HepG2 (cell line): ENCODE data around the gene SLC22A13. TPM values are rescaled to one million over a fixed set of nuclear protein-coding genes. Genes with fewer than 3 reads are reported as not detected.
"Not testable (repeated sequence)": the region's sequence is repeated elsewhere in the genome, so short reads cannot be mapped to it uniquely, and the experiment has no call there.

Experiments
- ATAC-seq: fragments of 200-7000 bp; cut with Tn5 transposase; 3 replicates; pipeline ENCODE4 v1.9.1; 2020; ENCODE audit warnings: mild to moderate bottlenecking, moderate library complexity
- BruUV-seq: library from RNA; stranded (reverse); fragments of 400-500 nt; replicated peaks from 2 replicates; lab custom pipeline; 2021; lab: Mats Ljungman, UMichigan
- CTCF ChIA-PET: fragments of 300-600 bp; formaldehyde crosslinking; extraction: SDS; loops from one replicate; lab custom pipeline; 2021; ENCODE audit warnings: low total read pairs, inconsistent platforms, low intra/inter-chr PET ratio; lab: Yijun Ruan, JAX
- POLR2A ChIA-PET: fragments of 350-600 bp; sonication (Branson Sonifier 250); formaldehyde crosslinking; loops from one replicate; lab custom pipeline; 2020; ENCODE audit warnings: antibody characterized with exemption, inconsistent platforms; lab: Yijun Ruan, JAX
- DNase-seq: peaks from one replicate; pipeline ENCODE4 v3.0.0-alpha.2; 2015; ENCODE audit warnings: low spot score
- FAIRE-seq: peaks from 3 replicates; lab custom pipeline; 2011; peaks lifted over from hg19 to GRCh38; lab: Jason Lieb, UNC
- H2AFZ ChIP-seq: one replicate; pipeline ENCODE4 v1.6.1; 2011; ENCODE audit warnings: low read length, inconsistent platforms
- H3K27ac ChIP-seq: fragments of 300-600 bp; 3 replicates; pipeline ENCODE4 v1.8.0; 2011; ENCODE audit warnings: mixed run types, mild to moderate bottlenecking, mixed read lengths, low read length, inconsistent platforms; ENCODE audit not compliant: insufficient read depth; ENCODE audit errors: extremely low read length
- H3K27me3 ChIP-seq, 2 experiments: fragments of 200-600 bp in 1 of 2; 2 replicates in 1 of 2; 3 replicates in 1 of 2; pipeline versions ENCODE4 v1.6.0 to v1.8.0; 2011; ENCODE audit warnings: low read length in 2 of 2, mild to moderate bottlenecking in 2 of 2, moderate library complexity in 2 of 2, inconsistent platforms in 1 of 2; ENCODE audit not compliant: insufficient read depth in 2 of 2, control insufficient read depth in 1 of 2
- H3K36me3 ChIP-seq, 2 experiments: fragments of 200-600 bp in 1 of 2; replicated peaks in 1 of 2; 2 replicates in 1 of 2; 3 replicates in 1 of 2; pipeline versions ENCODE4 v1.5.1 to v1.8.0; 2011; ENCODE audit warnings: low read length in 2 of 2, inconsistent platforms in 1 of 2; ENCODE audit not compliant: insufficient read depth in 2 of 2, control insufficient read depth in 1 of 2
- H3K4me1 ChIP-seq: 2 replicates; pipeline ENCODE4 v1.5.1; 2012; ENCODE audit warnings: low read length, inconsistent platforms; ENCODE audit not compliant: insufficient read depth
- H3K4me2 ChIP-seq: 2 replicates; pipeline ENCODE4 v1.6.0; 2011; ENCODE audit warnings: low read depth, low read length, inconsistent platforms
- H3K4me3 ChIP-seq, 3 experiments: fragments of 200-600 bp in 1 of 3; sonication (generic), shearing (Covaris generic) in 1 of 3; replicated peaks in 1 of 3; 2 replicates each; pipeline ENCODE4 v1.5.1; 2011 to 2016; ENCODE audit warnings: low read length in 3 of 3, inconsistent platforms in 2 of 3, low read depth in 2 of 3, mild to moderate bottlenecking in 2 of 3, control low read depth in 1 of 3, mixed read lengths in 1 of 3; ENCODE audit not compliant: insufficient read depth in 1 of 3
- H3K79me2 ChIP-seq: one replicate; pipeline ENCODE4 v1.6.1; 2011; ENCODE audit warnings: low read length, inconsistent platforms; ENCODE audit not compliant: insufficient read depth
- H3K9ac ChIP-seq: 2 replicates; pipeline ENCODE4 v1.6.0; 2011; ENCODE audit warnings: mild to moderate bottlenecking, low read depth, low read length, inconsistent platforms; ENCODE audit not compliant: insufficient read depth
- H3K9me3 ChIP-seq: 2 replicates; pipeline ENCODE4 v1.5.1; 2012; ENCODE audit warnings: mild to moderate bottlenecking, low read length
- H4K20me1 ChIP-seq: 2 replicates; pipeline ENCODE4 v1.6.0; 2011; ENCODE audit warnings: inconsistent platforms, mild to moderate bottlenecking, low read length, moderate library complexity; ENCODE audit not compliant: insufficient read depth
- CCAR2 ChIP-seq: fragments of 200-400 bp; formaldehyde crosslinking; optimal IDR thresholded peaks from 2 replicates; pipeline ENCODE3; 2018; ENCODE audit warnings: low read depth, mild to moderate bottlenecking, low read length, moderate library complexity
- CEBPG ChIP-seq: IDR thresholded peaks from 2 replicates; pipeline ENCODE4 v1.6.1; 2016
- DNMT1 ChIP-seq: sonication (generic); formaldehyde crosslinking; IDR thresholded peaks from 2 replicates; pipeline ENCODE4 v1.5.1; 2020; ENCODE audit warnings: mild to moderate bottlenecking, missing genetic modification reagents
- POGK ChIP-seq: sonication (generic); formaldehyde crosslinking; conservative IDR thresholded peaks from 2 replicates; pipeline ENCODE4 v1.8.0; 2022; ENCODE audit warnings: mild to moderate bottlenecking, moderate library complexity, missing genetic modification reagents
- SP2 ChIP-seq: sonication (generic); formaldehyde crosslinking; IDR thresholded peaks from 2 replicates; pipeline ENCODE4 v1.5.1; 2020; ENCODE audit warnings: mild to moderate bottlenecking, missing genetic modification reagents
- TFDP1 ChIP-seq: IDR thresholded peaks from 2 replicates; pipeline ENCODE4 v1.6.1; 2016; ENCODE audit warnings: missing compliant biosample characterization, missing genetic modification reagents, borderline replicate concordance
- ZC3H4 ChIP-seq: sonication (generic); formaldehyde crosslinking; IDR thresholded peaks from 2 replicates; pipeline ENCODE4 v1.4.0; 2020; ENCODE audit warnings: missing genetic modification reagents, borderline replicate concordance
- ZIK1 ChIP-seq: sonication (generic); formaldehyde crosslinking; IDR thresholded peaks from 2 replicates; pipeline ENCODE4 v1.5.0; 2020; ENCODE audit warnings: mild to moderate bottlenecking, low read depth, missing genetic modification reagents, borderline replicate concordance
- ZNF260 ChIP-seq: sonication (generic); formaldehyde crosslinking; IDR thresholded peaks from 2 replicates; pipeline ENCODE4 v1.4.0; 2020; ENCODE audit warnings: missing genetic modification reagents, low read depth, mild to moderate bottlenecking, borderline replicate concordance
- ZNF333 ChIP-seq: sonication (generic); formaldehyde crosslinking; IDR thresholded peaks from 2 replicates; pipeline ENCODE4 v1.4.0; 2020; ENCODE audit warnings: mild to moderate bottlenecking, missing genetic modification reagents, borderline replicate concordance
- ZNF496 ChIP-seq: sonication (generic); formaldehyde crosslinking; IDR thresholded peaks from 2 replicates; pipeline ENCODE4 v1.8.1; 2023; ENCODE audit warnings: mild to moderate bottlenecking, moderate library complexity, missing genetic modification reagents; ENCODE audit not compliant: insufficient replicate concordance
- WGBS: methylation state at CpG from one replicate; pipeline ENCODE4 v1.1.6; 2017; ENCODE audit warnings: low lambda C conversion rate; 5-methylcytosine and 5-hydroxymethylcytosine counted together
- in situ Hi-C: cut with HindIII; loops from 2 replicates; pipeline ENCODE4 v1.10.0; 2017; ENCODE audit warnings: low pct_unique_long_range_greater_than_20kb; ENCODE audit not compliant: extremely low pct_ligation_motif_present
- intact Hi-C: fragments of 100-400 bp; cut with micrococcal nuclease; formaldehyde crosslinking; loops from one replicate; pipeline ENCODE4 v1.10.0; 2022; ENCODE audit not compliant: unreplicated experiment
- polyA plus RNA-seq, 8 experiments: library from polyadenylated mRNA; depleted of rRNA in 3 of 8; stranded (reverse) in 7 of 8; unstranded in 1 of 8; fragments of >200 nt; fragmentation: Illumina TruSeq in 4 of 8; extraction: Trizol in 4 of 8; gene quantifications; 2 replicates each; pipeline versions ENCODE4 v1.2.1 to v1.2.3, GENCODE V29; 2011 to 2016; ENCODE audit warnings: low read depth in 4 of 8, missing spikeins in 1 of 8, mixed read lengths in 1 of 8; ENCODE audit not compliant: insufficient read depth in 1 of 8
- total RNA-seq, 5 experiments: library from RNA; depleted of rRNA; stranded (reverse); fragments of >200 nt; fragmentation: Illumina TruSeq; extraction: Trizol; gene quantifications; 2 replicates each; pipeline ENCODE4 v1.2.3, GENCODE V29; 2016; ENCODE audit warnings: low read depth in 1 of 5
- TF ChIP-seq, protein P1 (sequence below): sonication (generic); formaldehyde crosslinking; conservative IDR thresholded peaks from 2 replicates; pipeline ENCODE4 v1.4.0; 2020; ENCODE audit warnings: missing genetic modification reagents
- TF ChIP-seq, protein P2 (sequence below): sonication (generic); formaldehyde crosslinking; IDR thresholded peaks from 2 replicates; pipeline ENCODE4 v1.9.0; 2021; ENCODE audit warnings: missing genetic modification reagents, mild to moderate bottlenecking, borderline replicate concordance

SLC22A13 gene
- total and polyA plus RNA-seq, 2 of the 13 experiments (the other 11 are each of a cell fraction or from before 2014, with no cell fraction given), result 0.20 TPM; not detected in 1

DNA sequence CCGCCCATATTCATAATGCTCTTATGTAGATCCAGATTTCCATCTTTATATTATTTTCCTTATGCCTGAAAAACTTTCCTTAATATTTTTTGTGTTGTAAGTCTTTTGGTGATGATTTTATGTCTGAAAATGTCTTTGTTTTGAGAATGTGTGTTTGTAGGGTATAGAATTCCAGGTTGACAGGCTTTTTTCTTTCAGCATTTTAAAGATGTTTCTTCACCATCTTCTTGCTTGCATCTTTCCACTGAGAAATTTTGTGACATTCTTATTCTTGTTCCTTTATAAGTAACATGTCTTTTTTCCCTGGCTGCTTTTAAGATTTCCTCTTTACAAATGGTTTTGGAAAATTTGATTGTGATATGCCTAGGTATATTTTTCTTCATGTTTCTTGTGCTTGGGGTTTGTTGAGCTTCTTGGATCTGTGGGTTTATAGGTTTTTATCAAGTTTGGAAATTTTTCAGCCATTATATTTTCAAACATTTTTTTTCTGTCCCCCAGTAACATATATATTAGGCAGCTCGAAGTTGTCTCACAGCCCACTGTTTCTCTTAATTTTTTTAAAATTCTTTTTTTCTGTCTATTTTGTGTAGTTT is 27.1 kb upstream of the SLC22A13 start:
- BruUV-seq, result no TSS peak
- Histone ChIP-seq H3K4me3 (no peak overlapping the region), H3K36me3 (peaks cover 5 to 65% of the 10 kb centered on the region in 2 experiments), H3K27me3 (no peaks in the 10 kb centered on the region), H4K20me1 (no peaks in the 10 kb centered on the region), H2AFZ (no peak overlapping the region), H3K4me1 (no peaks in the 10 kb centered on the region), H3K9ac (no peak overlapping the region), H3K9me3 (no peaks in the 10 kb centered on the region), H3K79me2 (no peaks in the 10 kb centered on the region), H3K4me2 (no peak overlapping the region), H3K27ac (no peak overlapping the region)
- no peak for ATAC-seq
- ChIA-PET CTCF (no interaction called here), POLR2A (no interaction called here)
- TF ChIP-seq ZC3H4 (CRISPR knock-in tag) (no peak), SP2 (CRISPR knock-in tag) (no peak), CEBPG (CRISPR knock-in tag) (no peak), ZNF260 (CRISPR knock-in tag) (no peak), ZNF496 (no peak), POGK (CRISPR knock-in tag) (no peak), DNMT1 (CRISPR knock-in tag) (no peak), CCAR2 (no peak), ZIK1 (CRISPR knock-in tag) (no peak), TFDP1 (no peak), ZNF333 (no peak)
- TF ChIP-seq, protein P1, sequence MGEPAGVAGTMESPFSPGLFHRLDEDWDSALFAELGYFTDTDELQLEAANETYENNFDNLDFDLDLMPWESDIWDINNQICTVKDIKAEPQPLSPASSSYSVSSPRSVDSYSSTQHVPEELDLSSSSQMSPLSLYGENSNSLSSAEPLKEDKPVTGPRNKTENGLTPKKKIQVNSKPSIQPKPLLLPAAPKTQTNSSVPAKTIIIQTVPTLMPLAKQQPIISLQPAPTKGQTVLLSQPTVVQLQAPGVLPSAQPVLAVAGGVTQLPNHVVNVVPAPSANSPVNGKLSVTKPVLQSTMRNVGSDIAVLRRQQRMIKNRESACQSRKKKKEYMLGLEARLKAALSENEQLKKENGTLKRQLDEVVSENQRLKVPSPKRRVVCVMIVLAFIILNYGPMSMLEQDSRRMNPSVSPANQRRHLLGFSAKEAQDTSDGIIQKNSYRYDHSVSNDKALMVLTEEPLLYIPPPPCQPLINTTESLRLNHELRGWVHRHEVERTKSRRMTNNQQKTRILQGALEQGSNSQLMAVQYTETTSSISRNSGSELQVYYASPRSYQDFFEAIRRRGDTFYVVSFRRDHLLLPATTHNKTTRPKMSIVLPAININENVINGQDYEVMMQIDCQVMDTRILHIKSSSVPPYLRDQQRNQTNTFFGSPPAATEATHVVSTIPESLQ, result no peak
- TF ChIP-seq, protein P2, sequence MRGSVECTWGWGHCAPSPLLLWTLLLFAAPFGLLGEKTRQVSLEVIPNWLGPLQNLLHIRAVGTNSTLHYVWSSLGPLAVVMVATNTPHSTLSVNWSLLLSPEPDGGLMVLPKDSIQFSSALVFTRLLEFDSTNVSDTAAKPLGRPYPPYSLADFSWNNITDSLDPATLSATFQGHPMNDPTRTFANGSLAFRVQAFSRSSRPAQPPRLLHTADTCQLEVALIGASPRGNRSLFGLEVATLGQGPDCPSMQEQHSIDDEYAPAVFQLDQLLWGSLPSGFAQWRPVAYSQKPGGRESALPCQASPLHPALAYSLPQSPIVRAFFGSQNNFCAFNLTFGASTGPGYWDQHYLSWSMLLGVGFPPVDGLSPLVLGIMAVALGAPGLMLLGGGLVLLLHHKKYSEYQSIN (CRISPR knock-in tag), result no peak
- 94% methylated on average over 2 of the region's 2 CpGs for WGBS
- in situ Hi-C loops, result no loop called here
- intact Hi-C loops, result no loop called here
- no peak for DNase-seq
- no peak for FAIRE-seq

DNA sequence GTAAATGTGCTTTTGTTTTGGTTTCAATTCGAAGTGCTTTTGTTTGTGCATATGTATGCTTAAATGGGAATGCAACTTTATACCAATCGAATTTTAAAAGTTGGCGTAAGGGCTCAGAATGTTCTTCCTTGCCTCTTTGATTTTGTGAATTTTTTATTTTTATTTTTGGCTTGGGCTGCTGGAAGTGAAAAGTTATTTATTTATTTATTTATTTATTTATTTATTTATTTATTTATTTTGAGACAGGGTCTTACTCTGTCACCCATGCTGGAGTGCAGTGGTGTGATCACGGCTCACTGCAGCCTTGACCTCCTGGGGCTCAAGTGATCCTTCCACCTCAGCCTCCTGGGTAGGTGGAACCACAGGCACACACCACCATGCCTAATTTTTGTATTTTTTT is 22.8 kb upstream of the SLC22A13 start:
- H3K9me3 ChIP-seq, FAIRE-seq, CTCF ChIA-PET, H3K79me2 ChIP-seq, H3K9ac ChIP-seq, POLR2A ChIA-PET, H4K20me1 ChIP-seq, H3K4me1 ChIP-seq, in situ Hi-C loops, H2AFZ ChIP-seq, H3K27ac ChIP-seq, BruUV-seq, H3K27me3 ChIP-seq, DNase-seq, H3K4me2 ChIP-seq, H3K4me3 ChIP-seq, ATAC-seq: not testable (repeated sequence)
- H3K36me3 ChIP-seq, result peaks cover 7 to 50% of the 10 kb centered on the region in 2 experiments; a peak in 4 of 5 replicates
- intact Hi-C loops, result loop anchor here (10.0 kb wide), 1 partner anchor 108 kb away; the partner anchor contains the start of genes ACAA1 and MYD88
- WGBS, result 94% methylated on average over 4 of the region's 4 CpGs
